Measurements from ENCODE around the gene SELENOP. TPM values are rescaled to one million over a fixed set of nuclear protein-coding genes. Genes with fewer than 3 reads are reported as not detected.
A peak's percentile ranks its signal among the peaks of the same experiment; 100 is the strongest.

SELENOP gene
- total and polyA plus RNA-seq, 9 of the 15 experiments (the other 6 are each of a cell fraction or from before 2014, with no cell fraction given): 3.2 to 6.3 (median 4.5) TPM

DNA sequence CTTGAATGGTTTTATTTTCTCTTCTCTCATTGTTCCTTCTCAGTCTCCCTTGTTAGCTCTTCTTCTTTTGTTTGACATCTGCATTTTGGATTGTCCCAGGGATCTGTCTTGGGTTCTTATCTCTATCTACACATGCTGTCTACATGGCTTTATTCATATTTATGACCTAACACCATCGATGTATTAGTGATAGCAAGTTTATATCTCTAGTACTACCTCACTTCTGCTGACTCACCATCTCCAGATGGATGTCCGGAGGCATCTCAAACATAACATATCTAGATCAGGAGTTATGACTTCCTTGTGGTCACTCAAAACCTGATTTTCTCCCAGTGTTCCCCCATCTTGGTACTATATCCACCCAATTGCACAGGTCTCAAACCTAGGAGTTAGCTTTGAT, 19.2 kb upstream of the SELENOP start (continued):
- TF ChIP-seq PHF21A (IDR thresholded peaks at IDR 0.05; ENCODE audit: borderline replicate concordance, low read depth) (no peak), PTRF (tag; IDR thresholded peaks at IDR 0.05) (no peak), RBM34 (IDR thresholded peaks at IDR 0.05; ENCODE audit: borderline replicate concordance, insufficient read depth, low read length) (no peak), SOX6 (IDR thresholded peaks at IDR 0.05) (peak; percentile 60; the same call in 1 of the 2 replicates), TOE1 (IDR thresholded peaks at IDR 0.05; ENCODE audit: borderline replicate concordance) (no peak), TOE1 (CRISPR knock-in tag; IDR thresholded peaks at IDR 0.05; ENCODE audit: borderline replicate concordance, low read depth) (no peak), SETDB1 (IDR thresholded peaks at IDR 0.05; ENCODE audit: low read length) (no peak), KLF6 (CRISPR knock-in tag; IDR thresholded peaks at IDR 0.05; ENCODE audit: borderline replicate concordance) (no peak), EHMT2 (IDR thresholded peaks at IDR 0.05) (no peak), MTA3 (IDR thresholded peaks at IDR 0.05; ENCODE audit: borderline replicate concordance) (no peak), ZNF764 (CRISPR knock-in tag; IDR thresholded peaks at IDR 0.05; ENCODE audit: low read depth) (no peak), GABPA (tag; conservative IDR thresholded peaks at IDR 0.05; ENCODE audit: low read depth) (no peak), MYNN (IDR thresholded peaks at IDR 0.05) (no peak), MYNN (CRISPR knock-in tag; IDR thresholded peaks at IDR 0.05) (no peak), HDAC8 (tag; IDR thresholded peaks at IDR 0.05) (no peak), SMAD2 (IDR thresholded peaks at IDR 0.05; ENCODE audit: low read depth, low read length) (no peak), RNF2 (IDR thresholded peaks at IDR 0.05) (no peak), ILK (tag; IDR thresholded peaks at IDR 0.05; ENCODE audit: borderline replicate concordance, low read depth) (no peak), SLC30A9 (CRISPR knock-in tag; IDR thresholded peaks at IDR 0.05) (no peak), LEF1 (IDR thresholded peaks at IDR 0.05) (no peak)
- TF ChIP-seq, protein P1, sequence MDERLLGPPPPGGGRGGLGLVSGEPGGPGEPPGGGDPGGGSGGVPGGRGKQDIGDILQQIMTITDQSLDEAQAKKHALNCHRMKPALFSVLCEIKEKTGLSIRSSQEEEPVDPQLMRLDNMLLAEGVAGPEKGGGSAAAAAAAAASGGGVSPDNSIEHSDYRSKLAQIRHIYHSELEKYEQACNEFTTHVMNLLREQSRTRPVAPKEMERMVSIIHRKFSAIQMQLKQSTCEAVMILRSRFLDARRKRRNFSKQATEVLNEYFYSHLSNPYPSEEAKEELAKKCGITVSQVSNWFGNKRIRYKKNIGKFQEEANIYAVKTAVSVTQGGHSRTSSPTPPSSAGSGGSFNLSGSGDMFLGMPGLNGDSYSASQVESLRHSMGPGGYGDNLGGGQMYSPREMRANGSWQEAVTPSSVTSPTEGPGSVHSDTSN (CRISPR knock-in tag; IDR thresholded peaks at IDR 0.05; ENCODE audit: low read depth): no peak
- TF ChIP-seq, protein P1 (tag; conservative IDR thresholded peaks at IDR 0.05; ENCODE audit: low read depth): peak; percentile 74
- TF ChIP-seq, protein P2, sequence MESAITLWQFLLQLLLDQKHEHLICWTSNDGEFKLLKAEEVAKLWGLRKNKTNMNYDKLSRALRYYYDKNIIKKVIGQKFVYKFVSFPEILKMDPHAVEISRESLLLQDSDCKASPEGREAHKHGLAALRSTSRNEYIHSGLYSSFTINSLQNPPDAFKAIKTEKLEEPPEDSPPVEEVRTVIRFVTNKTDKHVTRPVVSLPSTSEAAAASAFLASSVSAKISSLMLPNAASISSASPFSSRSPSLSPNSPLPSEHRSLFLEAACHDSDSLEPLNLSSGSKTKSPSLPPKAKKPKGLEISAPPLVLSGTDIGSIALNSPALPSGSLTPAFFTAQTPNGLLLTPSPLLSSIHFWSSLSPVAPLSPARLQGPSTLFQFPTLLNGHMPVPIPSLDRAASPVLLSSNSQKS (CRISPR knock-in tag; IDR thresholded peaks at IDR 0.05): no peak
- TF ChIP-seq, protein P3, sequence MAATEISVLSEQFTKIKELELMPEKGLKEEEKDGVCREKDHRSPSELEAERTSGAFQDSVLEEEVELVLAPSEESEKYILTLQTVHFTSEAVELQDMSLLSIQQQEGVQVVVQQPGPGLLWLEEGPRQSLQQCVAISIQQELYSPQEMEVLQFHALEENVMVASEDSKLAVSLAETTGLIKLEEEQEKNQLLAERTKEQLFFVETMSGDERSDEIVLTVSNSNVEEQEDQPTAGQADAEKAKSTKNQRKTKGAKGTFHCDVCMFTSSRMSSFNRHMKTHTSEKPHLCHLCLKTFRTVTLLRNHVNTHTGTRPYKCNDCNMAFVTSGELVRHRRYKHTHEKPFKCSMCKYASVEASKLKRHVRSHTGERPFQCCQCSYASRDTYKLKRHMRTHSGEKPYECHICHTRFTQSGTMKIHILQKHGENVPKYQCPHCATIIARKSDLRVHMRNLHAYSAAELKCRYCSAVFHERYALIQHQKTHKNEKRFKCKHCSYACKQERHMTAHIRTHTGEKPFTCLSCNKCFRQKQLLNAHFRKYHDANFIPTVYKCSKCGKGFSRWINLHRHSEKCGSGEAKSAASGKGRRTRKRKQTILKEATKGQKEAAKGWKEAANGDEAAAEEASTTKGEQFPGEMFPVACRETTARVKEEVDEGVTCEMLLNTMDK (IDR thresholded peaks at IDR 0.05; ENCODE audit: borderline replicate concordance, insufficient read depth, low read depth, low read length, poor library complexity, severe bottlenecking): no peak
- TF ChIP-seq, protein P4, sequence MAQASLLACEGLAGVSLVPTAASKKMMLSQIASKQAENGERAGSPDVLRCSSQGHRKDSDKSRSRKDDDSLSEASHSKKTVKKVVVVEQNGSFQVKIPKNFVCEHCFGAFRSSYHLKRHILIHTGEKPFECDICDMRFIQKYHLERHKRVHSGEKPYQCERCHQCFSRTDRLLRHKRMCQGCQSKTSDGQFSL (CRISPR knock-in tag; IDR thresholded peaks at IDR 0.05): no peak
- TF ChIP-seq, protein P4 (tag; IDR thresholded peaks at IDR 0.05): no peak

Measured in K562 (cell line).